ENCODE measurements around the gene IP6K1.
A peak's percentile ranks its signal among the peaks of the same experiment; 100 is the strongest.
"Not testable (repeated sequence)": the region's sequence is repeated elsewhere in the genome, so short reads cannot be mapped to it uniquely, and the experiment has no call there.

Gene IP6K1

GRCh38 chr3:49794431-49794830 lies 8.1 kb upstream of the IP6K1 start:
- no peak for DNase-seq (ENCODE audit: low spot score)

- DNase-seq (ENCODE audit: low spot score), result no peak
Observed at GRCh38 chr3:49793486-49794085, 7.2 kb upstream of the IP6K1 start.

- peak; percentile 1 for DNase-seq (ENCODE audit: low spot score)
Observed at GRCh38 chr3:49792371-49793150, 6.2 kb upstream of the IP6K1 start.

GRCh38 chr3:49791571-49791970 lies 5.2 kb upstream of the IP6K1 start:
- DNase-seq (ENCODE audit: low spot score), result peak; percentile 2

- no peak for DNase-seq (ENCODE audit: low spot score)
Observed at GRCh38 chr3:49790626-49791411, 4.5 kb upstream of the IP6K1 start.

GRCh38 chr3:49788056-49788455 lies 1.7 kb upstream of the IP6K1 start:
- no peak for DNase-seq (ENCODE audit: low spot score)

- no peak for DNase-seq (ENCODE audit: low spot score)
Observed at GRCh38 chr3:49787536-49787935, 1.2 kb upstream of the IP6K1 start.

GRCh38 chr3:49787182-49787464 lies 781 bp upstream of the IP6K1 start:
- no peak for DNase-seq (ENCODE audit: low spot score)

- DNase-seq (ENCODE audit: low spot score), result peak; percentile 62
Observed at GRCh38 chr3:49785565-49786356, 581 bp downstream of the IP6K1 start.

GRCh38 chr3:49782277-49782676 lies 4.1 kb downstream of the IP6K1 start:
- DNase-seq (ENCODE audit: low spot score), result not testable (repeated sequence)

- DNase-seq (ENCODE audit: low spot score), result no peak
Observed at GRCh38 chr3:49781415-49782199, 4.7 kb downstream of the IP6K1 start.

- not testable (repeated sequence) for DNase-seq (ENCODE audit: low spot score)
Observed at GRCh38 chr3:49780975-49781365, 5.4 kb downstream of the IP6K1 start.

GRCh38 chr3:49780080-49780974 lies 6.0 kb downstream of the IP6K1 start:
- no peak for DNase-seq (ENCODE audit: low spot score)

- no peak for DNase-seq (ENCODE audit: low spot score)
Observed at GRCh38 chr3:49779358-49780079, 6.8 kb downstream of the IP6K1 start.

- not testable (repeated sequence) for DNase-seq (ENCODE audit: low spot score)
Observed at GRCh38 chr3:49776101-49776500, 10.2 kb downstream of the IP6K1 start.

- no peak for DNase-seq (ENCODE audit: low spot score)
Observed at GRCh38 chr3:49775538-49775937, 10.8 kb downstream of the IP6K1 start.

GRCh38 chr3:49772703-49773102 lies 13.6 kb downstream of the IP6K1 start:
- no peak for DNase-seq (ENCODE audit: low spot score)

- no peak for DNase-seq (ENCODE audit: low spot score)
Observed at GRCh38 chr3:49771340-49771938, 14.9 kb downstream of the IP6K1 start.

- DNase-seq (ENCODE audit: low spot score), result no peak
Observed at GRCh38 chr3:49769926-49770325, 16.4 kb downstream of the IP6K1 start.
